Measurements from ENCODE around the gene PTN.

The PTN gene

DNA sequence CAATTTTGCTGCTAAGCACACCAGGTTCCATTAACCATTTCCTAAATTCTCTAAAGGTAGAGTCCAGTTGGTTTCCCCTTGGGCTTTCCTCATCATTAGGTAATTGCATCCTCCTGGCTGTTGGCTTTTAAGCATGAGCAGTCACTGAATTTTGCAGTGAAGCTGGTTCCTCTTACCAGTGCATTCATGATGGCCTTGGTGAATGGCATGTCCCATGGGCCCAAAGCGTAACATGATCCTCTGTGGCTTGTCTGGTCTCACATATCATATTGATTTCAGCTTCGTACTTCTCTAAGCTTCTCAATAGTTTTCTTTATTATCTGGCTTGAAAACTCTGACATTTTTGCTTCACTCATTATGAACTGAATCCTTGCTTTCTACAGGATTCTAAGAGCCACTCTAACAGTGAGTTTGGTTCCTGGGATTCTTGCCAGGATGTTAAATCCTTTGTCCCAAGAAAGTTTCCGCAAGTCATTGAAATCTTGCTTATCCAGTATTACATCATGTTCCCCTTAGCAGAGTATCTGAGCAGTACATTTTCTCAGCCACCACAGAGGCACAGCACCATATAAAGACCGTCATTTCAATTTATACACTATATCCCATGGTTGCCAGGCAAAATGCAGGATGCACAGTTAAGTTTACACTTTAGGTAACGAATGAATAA lies 134.2 kb downstream of the PTN start:
- Histone ChIP-seq H3K27me3 (ENCODE audit: insufficient read depth, low read length, poor library complexity, severe bottlenecking) (no peaks in the 10 kb centered on the region), H2AFZ (ENCODE audit: low read length) (no peak overlapping the region), H4K20me1 (ENCODE audit: insufficient read depth, low read length, poor library complexity, severe bottlenecking) (no peaks in the 10 kb centered on the region), H3K4me3 (ENCODE audit: low read length, poor library complexity, severe bottlenecking) (no peak overlapping the region), H3K9ac (ENCODE audit: low read depth, low read length, poor library complexity, severe bottlenecking) (no peak overlapping the region), H3K36me3 (ENCODE audit: insufficient read depth, low read length) (no peaks in the 10 kb centered on the region), H3K4me2 (ENCODE audit: low read depth, low read length, poor library complexity, severe bottlenecking) (no peak overlapping the region), H3F3A (ENCODE audit: low read depth) (no peaks in the 10 kb centered on the region), H3K9me2 (replicated peaks; ENCODE audit: low read depth, low read length) (no peaks in the 10 kb centered on the region), H3K9me3 (ENCODE audit: insufficient read depth, low read depth, low read length) (no peaks in the 10 kb centered on the region; the same call in 1 of the 2 replicates), H3K79me2 (ENCODE audit: insufficient read depth, low read length) (no peaks in the 10 kb centered on the region), H3K4me1 (ENCODE audit: insufficient read depth, low read length, poor library complexity, severe bottlenecking) (no peaks in the 10 kb centered on the region)
- TF ChIP-seq EZH2phosphoT487 (IDR thresholded peaks at IDR 0.05; ENCODE audit: borderline replicate concordance): no peak
- TF ChIP-seq, protein P1, sequence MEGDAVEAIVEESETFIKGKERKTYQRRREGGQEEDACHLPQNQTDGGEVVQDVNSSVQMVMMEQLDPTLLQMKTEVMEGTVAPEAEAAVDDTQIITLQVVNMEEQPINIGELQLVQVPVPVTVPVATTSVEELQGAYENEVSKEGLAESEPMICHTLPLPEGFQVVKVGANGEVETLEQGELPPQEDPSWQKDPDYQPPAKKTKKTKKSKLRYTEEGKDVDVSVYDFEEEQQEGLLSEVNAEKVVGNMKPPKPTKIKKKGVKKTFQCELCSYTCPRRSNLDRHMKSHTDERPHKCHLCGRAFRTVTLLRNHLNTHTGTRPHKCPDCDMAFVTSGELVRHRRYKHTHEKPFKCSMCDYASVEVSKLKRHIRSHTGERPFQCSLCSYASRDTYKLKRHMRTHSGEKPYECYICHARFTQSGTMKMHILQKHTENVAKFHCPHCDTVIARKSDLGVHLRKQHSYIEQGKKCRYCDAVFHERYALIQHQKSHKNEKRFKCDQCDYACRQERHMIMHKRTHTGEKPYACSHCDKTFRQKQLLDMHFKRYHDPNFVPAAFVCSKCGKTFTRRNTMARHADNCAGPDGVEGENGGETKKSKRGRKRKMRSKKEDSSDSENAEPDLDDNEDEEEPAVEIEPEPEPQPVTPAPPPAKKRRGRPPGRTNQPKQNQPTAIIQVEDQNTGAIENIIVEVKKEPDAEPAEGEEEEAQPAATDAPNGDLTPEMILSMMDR (conservative IDR thresholded peaks at IDR 0.05; ENCODE audit: low read length): no peak

- H3K4me2 ChIP-seq (ENCODE audit: low read depth, low read length, poor library complexity, severe bottlenecking): no peak overlapping the region
- H3K9ac ChIP-seq (ENCODE audit: low read depth, low read length, poor library complexity, severe bottlenecking): no peak overlapping the region
- H3F3A ChIP-seq (ENCODE audit: low read depth): no peaks in the 10 kb centered on the region
- H2AFZ ChIP-seq (ENCODE audit: low read length): no peak overlapping the region
- no peaks in the 10 kb centered on the region for H3K9me3 ChIP-seq (ENCODE audit: insufficient read depth, low read depth, low read length)
- no peaks in the 10 kb centered on the region for H3K27me3 ChIP-seq (ENCODE audit: insufficient read depth, low read length, poor library complexity, severe bottlenecking)
- no peak overlapping the region for H3K4me3 ChIP-seq (ENCODE audit: low read length, poor library complexity, severe bottlenecking)
- H4K20me1 ChIP-seq (ENCODE audit: insufficient read depth, low read length, poor library complexity, severe bottlenecking): no peaks in the 10 kb centered on the region
- H3K36me3 ChIP-seq (ENCODE audit: insufficient read depth, low read length): no peaks in the 10 kb centered on the region
- H3K79me2 ChIP-seq (ENCODE audit: insufficient read depth, low read length): no peaks in the 10 kb centered on the region
- no peaks in the 10 kb centered on the region for H3K9me2 ChIP-seq (replicated peaks; ENCODE audit: low read depth, low read length)
- H3K4me1 ChIP-seq (ENCODE audit: insufficient read depth, low read length, poor library complexity, severe bottlenecking): no peaks in the 10 kb centered on the region
- no peak for TF ChIP-seq EZH2phosphoT487 (IDR thresholded peaks at IDR 0.05; ENCODE audit: borderline replicate concordance)
- TF ChIP-seq, protein P1 (conservative IDR thresholded peaks at IDR 0.05; ENCODE audit: low read length): no peak
Observed at GRCh38 chr7:137206770-137207169, 136.8 kb downstream of the PTN start.

GRCh38 chr7:137204246-137204645 lies 139.3 kb downstream of the PTN start:
- Histone ChIP-seq H3F3A (ENCODE audit: low read depth) (no peaks in the 10 kb centered on the region), H3K79me2 (ENCODE audit: insufficient read depth, low read length) (no peaks in the 10 kb centered on the region), H3K36me3 (ENCODE audit: insufficient read depth, low read length) (no peaks in the 10 kb centered on the region), H3K4me1 (ENCODE audit: insufficient read depth, low read length, poor library complexity, severe bottlenecking) (no peaks in the 10 kb centered on the region), H3K27me3 (ENCODE audit: insufficient read depth, low read length, poor library complexity, severe bottlenecking) (no peaks in the 10 kb centered on the region), H3K9ac (ENCODE audit: low read depth, low read length, poor library complexity, severe bottlenecking) (no peak overlapping the region), H4K20me1 (ENCODE audit: insufficient read depth, low read length, poor library complexity, severe bottlenecking) (no peaks in the 10 kb centered on the region), H3K9me3 (ENCODE audit: insufficient read depth, low read depth, low read length) (no peaks in the 10 kb centered on the region), H3K4me3 (ENCODE audit: low read length, poor library complexity, severe bottlenecking) (no peak overlapping the region), H2AFZ (ENCODE audit: low read length) (no peak overlapping the region), H3K9me2 (replicated peaks; ENCODE audit: low read depth, low read length) (no peaks in the 10 kb centered on the region), H3K4me2 (ENCODE audit: low read depth, low read length, poor library complexity, severe bottlenecking) (no peak overlapping the region)
- TF ChIP-seq, protein P1 (conservative IDR thresholded peaks at IDR 0.05; ENCODE audit: low read length): no peak
- no peak for TF ChIP-seq EZH2phosphoT487 (IDR thresholded peaks at IDR 0.05; ENCODE audit: borderline replicate concordance)
